D721Med (cell line): ENCODE measurements around the gene SMYD1.

ENCODE experiments used
- DNase-seq: peaks from one replicate; pipeline ENCODE4 v3.0.0; 2011; ENCODE audit warnings: low spot score; ENCODE audit not compliant: insufficient read length
- FAIRE-seq: peaks from 2 replicates; lab custom pipeline; 2011; peaks lifted over from hg19 to GRCh38; lab: Jason Lieb, UNC
- TF ChIP-seq, protein P1 (sequence below): IDR thresholded peaks from 2 replicates; pipeline ENCODE4 v1.5.1; 2012; ENCODE audit warnings: mild to moderate bottlenecking, control low read depth; ENCODE audit not compliant: insufficient read depth; ENCODE audit errors: missing control alignments

Gene SMYD1

DNA sequence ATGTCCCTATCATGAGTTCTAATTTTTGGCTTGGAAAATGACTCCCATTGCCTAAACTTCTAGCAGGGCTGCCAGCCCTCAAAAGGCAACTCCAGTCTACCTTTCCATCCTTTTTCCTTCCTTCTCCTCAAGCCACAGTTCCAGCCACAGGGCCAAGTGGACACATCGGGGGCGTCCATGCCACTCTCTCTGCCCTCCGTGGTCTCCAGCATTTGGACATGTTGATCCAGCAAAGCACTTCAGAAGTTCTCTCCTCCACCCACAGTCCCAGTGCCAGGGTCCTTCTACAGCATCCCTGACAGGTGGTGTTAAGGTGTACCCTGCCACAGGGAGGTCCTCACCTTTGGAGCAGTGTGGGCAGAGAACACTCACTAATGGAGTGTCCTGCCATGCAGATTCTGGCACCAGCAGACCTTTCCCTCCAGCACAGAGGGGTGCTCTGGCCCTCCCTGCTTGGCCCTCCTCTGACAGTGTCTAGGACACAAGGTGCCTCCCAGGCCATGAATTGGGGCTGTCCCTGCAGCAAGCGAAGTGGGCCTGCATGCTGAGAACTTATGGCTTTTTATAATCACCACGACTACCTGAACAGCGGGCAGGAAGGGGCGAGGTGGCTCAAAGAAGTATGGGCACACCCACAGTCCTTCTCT, 61.8 kb downstream of the SMYD1 start:
- no peak for FAIRE-seq
- TF ChIP-seq, protein P1, sequence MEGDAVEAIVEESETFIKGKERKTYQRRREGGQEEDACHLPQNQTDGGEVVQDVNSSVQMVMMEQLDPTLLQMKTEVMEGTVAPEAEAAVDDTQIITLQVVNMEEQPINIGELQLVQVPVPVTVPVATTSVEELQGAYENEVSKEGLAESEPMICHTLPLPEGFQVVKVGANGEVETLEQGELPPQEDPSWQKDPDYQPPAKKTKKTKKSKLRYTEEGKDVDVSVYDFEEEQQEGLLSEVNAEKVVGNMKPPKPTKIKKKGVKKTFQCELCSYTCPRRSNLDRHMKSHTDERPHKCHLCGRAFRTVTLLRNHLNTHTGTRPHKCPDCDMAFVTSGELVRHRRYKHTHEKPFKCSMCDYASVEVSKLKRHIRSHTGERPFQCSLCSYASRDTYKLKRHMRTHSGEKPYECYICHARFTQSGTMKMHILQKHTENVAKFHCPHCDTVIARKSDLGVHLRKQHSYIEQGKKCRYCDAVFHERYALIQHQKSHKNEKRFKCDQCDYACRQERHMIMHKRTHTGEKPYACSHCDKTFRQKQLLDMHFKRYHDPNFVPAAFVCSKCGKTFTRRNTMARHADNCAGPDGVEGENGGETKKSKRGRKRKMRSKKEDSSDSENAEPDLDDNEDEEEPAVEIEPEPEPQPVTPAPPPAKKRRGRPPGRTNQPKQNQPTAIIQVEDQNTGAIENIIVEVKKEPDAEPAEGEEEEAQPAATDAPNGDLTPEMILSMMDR, result no peak

DNA sequence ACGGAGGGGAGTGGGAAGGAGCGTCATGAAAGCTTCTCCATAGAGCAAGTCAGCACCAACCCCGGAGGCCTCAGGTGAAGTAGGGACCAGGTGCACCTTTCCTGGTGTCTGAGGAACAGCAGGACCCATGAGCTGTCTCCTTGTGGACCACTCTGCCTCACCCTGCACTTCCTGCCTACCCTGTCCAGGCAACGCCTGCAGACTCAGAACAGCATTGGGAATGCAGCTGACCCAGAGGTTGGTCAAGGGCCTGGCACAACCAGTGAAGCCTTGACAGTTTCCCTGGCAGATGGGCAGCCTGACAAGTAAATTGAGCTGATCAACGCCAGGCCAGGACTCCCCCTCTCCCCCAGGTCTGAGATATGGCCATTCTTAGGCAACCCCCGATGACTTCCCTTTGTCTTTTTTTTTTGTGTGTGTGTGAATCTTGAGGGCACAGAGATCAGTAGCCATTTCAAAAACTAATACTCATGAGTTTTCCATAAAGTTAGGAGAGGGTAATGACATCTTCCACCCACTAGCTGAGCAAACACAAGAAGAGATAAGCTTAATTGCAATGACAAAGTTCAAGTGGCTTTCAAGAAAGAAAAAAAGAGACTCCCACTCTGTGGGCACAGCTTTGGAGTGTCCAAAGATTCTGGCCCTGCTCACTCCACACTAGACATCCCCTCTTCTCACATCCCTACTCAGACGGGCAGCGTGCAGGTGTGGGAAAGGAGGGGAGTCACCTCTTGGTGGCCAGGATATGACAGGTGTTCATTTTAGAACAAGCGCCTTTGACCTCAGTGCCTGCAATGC, 63.8 kb downstream of the SMYD1 start:
- TF ChIP-seq, protein P1, result no peak
- FAIRE-seq, result no peak
- no peak for DNase-seq

More for the DNA sequence above, 61.8 kb downstream of the SMYD1 start:
- DNase-seq, result no peak

DNA sequence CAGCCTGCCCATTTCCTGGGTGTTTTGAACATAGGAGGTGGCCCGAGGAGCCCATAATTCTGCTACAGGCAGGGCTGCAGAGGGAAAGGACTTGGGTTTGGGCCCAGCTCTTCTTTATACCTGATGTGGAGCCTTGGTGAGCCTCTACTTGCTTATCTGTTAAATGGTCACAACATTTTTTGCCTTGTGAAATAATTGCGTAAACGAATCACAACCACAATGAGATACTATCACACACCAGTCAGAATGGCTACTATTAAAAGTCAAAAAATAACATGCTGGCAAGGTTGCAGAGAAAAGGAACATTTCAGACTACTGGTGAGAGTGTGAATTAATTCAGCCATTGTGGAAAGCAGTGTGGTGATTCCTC, 64.4 kb downstream of the SMYD1 start:
- DNase-seq, result no peak
- TF ChIP-seq, protein P1, result no peak
- no peak for FAIRE-seq

DNA sequence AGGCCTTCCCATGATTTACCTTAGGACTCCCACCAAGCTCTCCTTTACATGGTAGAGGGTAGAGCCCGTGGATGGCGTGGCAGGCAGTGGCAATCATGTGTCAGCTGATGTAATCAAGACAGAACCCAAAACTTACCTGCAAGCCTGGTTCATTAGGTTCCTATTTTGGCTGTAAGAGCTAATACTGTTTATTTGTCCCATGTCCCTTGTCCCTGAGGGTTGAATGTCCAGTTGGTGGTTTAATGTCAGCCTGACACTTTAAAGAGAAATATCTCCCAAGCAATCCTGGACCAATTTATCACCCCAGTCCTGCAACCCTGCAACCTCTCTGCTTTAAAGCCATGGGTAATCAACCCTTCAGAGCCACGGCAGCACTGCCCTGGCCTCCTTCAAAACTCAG, 66.2 kb downstream of the SMYD1 start:
- TF ChIP-seq, protein P1, result no peak
- no peak for FAIRE-seq

DNA sequence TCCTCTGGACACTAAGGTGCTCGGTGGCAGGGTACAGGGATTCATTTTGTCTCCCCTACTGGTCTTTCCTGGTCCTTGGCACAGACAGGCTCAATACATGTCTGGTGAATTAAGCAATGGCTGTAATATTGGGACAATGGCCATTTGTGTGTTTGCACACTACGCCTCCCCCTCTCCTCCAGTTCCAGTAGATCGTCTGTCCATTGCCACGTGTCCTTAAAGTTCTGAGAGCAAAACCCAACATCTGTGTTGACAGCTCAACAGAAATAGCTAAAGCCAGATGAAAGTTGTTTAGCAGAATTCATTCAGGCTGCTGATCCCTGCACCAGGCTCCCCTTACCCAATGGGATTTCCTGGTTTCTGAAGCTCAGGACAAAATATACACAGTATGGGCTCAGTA, 69.2 kb downstream of the SMYD1 start:
- DNase-seq (no peak), FAIRE-seq (no peak)
- TF ChIP-seq, protein P1, result no peak

More for the DNA sequence above, 66.2 kb downstream of the SMYD1 start:
- no peak for DNase-seq

DNA sequence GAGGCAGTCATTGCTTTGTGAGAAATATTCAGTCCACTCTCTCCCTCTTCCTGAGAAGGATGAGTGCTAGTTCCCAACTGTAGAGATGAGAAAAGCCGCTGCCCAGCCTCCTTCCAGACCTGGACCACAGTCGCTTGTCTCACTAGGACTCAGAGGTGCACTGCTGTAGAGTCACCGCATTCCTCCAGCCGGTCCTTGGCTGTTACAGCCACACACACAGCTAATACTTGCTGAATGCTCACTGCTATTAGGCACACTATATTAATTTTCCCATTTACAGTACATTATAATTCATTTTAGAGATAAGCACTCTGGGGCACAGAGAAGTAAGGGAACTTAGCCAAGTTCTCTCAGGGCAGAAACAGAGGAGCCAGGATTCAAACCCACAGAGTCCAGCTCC, 70.2 kb downstream of the SMYD1 start:
- TF ChIP-seq, protein P1, result no peak
- DNase-seq (no peak), FAIRE-seq (no peak)

DNA sequence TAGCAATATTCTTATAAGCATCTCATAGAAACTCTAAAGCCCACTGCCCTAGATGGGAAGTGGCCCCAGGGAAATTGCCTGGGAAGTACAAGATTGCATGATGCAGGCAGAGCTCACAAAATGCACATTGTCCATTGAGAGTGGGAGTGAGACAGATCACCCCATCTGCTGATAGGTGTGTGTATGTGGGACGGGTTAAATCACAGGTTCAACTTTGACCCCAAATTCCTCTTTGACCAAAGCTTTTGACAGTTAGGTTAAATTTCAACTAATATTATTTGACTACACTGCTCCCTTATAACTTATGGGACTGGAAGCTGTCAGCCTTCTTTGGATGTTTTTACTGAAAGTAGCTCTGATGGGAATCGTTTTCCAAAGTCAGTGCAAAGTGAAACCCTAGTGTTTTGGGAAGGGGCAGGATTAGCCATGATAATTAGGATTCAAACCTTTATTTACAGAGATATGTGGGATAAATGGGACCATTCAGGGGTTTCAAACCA, 71.6 kb downstream of the SMYD1 start:
- TF ChIP-seq, protein P1, result no peak
- FAIRE-seq (no peak), DNase-seq (no peak)
